ENCODE results near the gene PNCK.

PNCK gene

GRCh38 chrX:153637121-153638040 lies 36.2 kb downstream of the PNCK start:
- TF ChIP-seq USF1 (IDR thresholded peaks at IDR 0.05) (no peak), TAF1 (IDR thresholded peaks at IDR 0.05; ENCODE audit: low read depth) (no peak), ZBTB7A (IDR thresholded peaks at IDR 0.05; ENCODE audit: low read depth) (no peak), MAX (IDR thresholded peaks at IDR 0.05) (no peak)

- TF ChIP-seq RAD21 (IDR thresholded peaks at IDR 0.05; ENCODE audit: low read depth) (no peak), CREB1 (IDR thresholded peaks at IDR 0.05; ENCODE audit: low read depth) (no peak), FOXM1 (IDR thresholded peaks at IDR 0.05; ENCODE audit: borderline replicate concordance, low read depth) (no peak), YY1 (IDR thresholded peaks at IDR 0.05; ENCODE audit: low read depth) (no peak), MAX (IDR thresholded peaks at IDR 0.05) (no peak), REST (IDR thresholded peaks at IDR 0.05; ENCODE audit: low read depth) (no peak), CEBPB (IDR thresholded peaks at IDR 0.05) (no peak), EP300 (IDR thresholded peaks at IDR 0.05; ENCODE audit: borderline replicate concordance) (no peak), TCF12 (IDR thresholded peaks at IDR 0.05; ENCODE audit: low read depth) (no peak), TAF1 (IDR thresholded peaks at IDR 0.05; ENCODE audit: low read depth) (no peak)
These were observed 36.9 kb downstream of the PNCK start for GRCh38 chrX:153636716-153637115.

- no peak for TF ChIP-seq TEAD4 (IDR thresholded peaks at IDR 0.05)
- peak; percentile 39; the same call in 1 of the 2 replicates for TF ChIP-seq RAD21 (IDR thresholded peaks at IDR 0.05; ENCODE audit: low read depth)
These were observed 37.6 kb downstream of the PNCK start for GRCh38 chrX:153635788-153636668.

- no peak for TF ChIP-seq YY1 (IDR thresholded peaks at IDR 0.05; ENCODE audit: low read depth)
- TF ChIP-seq ZBTB7A (IDR thresholded peaks at IDR 0.05; ENCODE audit: low read depth) = no peak
- TF ChIP-seq MAX (IDR thresholded peaks at IDR 0.05) = no peak
- no peak for TF ChIP-seq EGR1 (IDR thresholded peaks at IDR 0.05)
- TF ChIP-seq USF1 (IDR thresholded peaks at IDR 0.05) = no peak
- no peak for TF ChIP-seq REST (IDR thresholded peaks at IDR 0.05; ENCODE audit: low read depth)
- TF ChIP-seq CREB1 (IDR thresholded peaks at IDR 0.05; ENCODE audit: low read depth) = no peak
- TF ChIP-seq CEBPB (IDR thresholded peaks at IDR 0.05) = no peak
- TF ChIP-seq TEAD4 (IDR thresholded peaks at IDR 0.05) = no peak
- TF ChIP-seq NFIC (IDR thresholded peaks at IDR 0.05) = no peak
These were observed 38.2 kb downstream of the PNCK start for GRCh38 chrX:153635388-153635787.

- TF ChIP-seq NFIC (IDR thresholded peaks at IDR 0.05) (no peak), TCF12 (IDR thresholded peaks at IDR 0.05; ENCODE audit: low read depth) (no peak), CEBPB (IDR thresholded peaks at IDR 0.05) (no peak), EGR1 (IDR thresholded peaks at IDR 0.05) (no peak), FOXM1 (IDR thresholded peaks at IDR 0.05; ENCODE audit: borderline replicate concordance, low read depth) (no peak), RAD21 (IDR thresholded peaks at IDR 0.05; ENCODE audit: low read depth) (no peak), MAX (IDR thresholded peaks at IDR 0.05) (no peak), TAF1 (IDR thresholded peaks at IDR 0.05; ENCODE audit: low read depth) (no peak), REST (IDR thresholded peaks at IDR 0.05; ENCODE audit: low read depth) (no peak), EP300 (IDR thresholded peaks at IDR 0.05; ENCODE audit: borderline replicate concordance) (no peak)
These were observed 38.8 kb downstream of the PNCK start for GRCh38 chrX:153634832-153635231.
